ENCODE measurements around the gene ATP10B.

ATP10B gene

DNA sequence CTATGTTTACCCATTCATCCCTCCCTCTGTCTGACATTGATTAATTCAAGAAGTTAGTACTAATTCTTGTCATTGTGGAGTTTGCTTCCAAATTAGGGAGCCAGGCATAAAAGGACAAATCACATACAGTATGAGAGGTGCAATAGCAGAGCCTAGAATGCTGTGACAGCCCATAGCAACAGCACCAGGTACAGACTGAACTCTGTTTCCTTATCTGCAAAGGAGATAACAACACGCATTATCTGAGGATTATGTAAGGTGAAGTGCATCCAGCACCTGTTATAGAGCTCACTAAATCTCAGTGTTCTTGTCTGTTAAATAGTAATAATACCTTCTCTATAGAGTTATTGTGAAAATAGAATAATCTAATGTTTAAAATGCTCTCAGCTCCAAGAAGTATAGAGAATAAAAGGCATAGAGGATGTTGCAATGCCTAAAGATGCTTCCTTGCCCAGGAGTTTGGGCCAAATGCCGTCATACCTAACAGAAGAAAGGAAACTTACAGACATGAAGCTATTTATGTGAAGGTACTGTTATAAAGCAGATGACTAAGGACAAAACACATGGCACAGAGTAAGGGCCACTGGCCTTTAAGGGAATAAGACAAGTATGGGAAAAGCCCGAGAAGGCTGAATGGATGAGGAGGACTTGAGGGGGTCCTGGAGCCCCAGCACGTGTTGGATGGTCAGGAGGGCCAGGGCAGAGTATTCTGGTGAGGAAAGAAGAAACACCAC, 214.5 kb downstream of the ATP10B start:
- DNase-seq (ENCODE audit: low spot score): no peak

GRCh38 chr5:160635663-160636062, 216.3 kb downstream of the ATP10B start:
- no peak for DNase-seq (ENCODE audit: low spot score)

DNA sequence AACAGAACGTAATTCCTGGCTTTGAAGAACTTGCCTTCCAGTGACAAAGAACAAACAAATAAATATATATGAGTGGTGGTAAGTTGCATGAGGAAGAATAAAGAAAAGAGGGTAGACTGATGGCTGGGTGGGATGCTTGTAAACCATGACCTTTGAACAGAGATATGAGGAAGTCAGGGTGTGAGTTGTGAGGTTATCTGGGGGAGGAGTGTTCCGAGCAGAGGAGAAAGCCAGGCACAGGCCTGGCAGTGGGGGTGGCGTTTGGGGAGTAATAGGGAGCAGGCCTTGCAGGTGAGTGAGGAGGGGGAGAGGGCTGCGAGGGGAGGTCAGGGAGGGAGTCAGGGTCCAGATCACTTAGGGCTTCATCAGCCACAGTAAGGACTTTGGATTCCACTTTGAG, 217.0 kb downstream of the ATP10B start:
- no peak for DNase-seq (ENCODE audit: low spot score)

DNA sequence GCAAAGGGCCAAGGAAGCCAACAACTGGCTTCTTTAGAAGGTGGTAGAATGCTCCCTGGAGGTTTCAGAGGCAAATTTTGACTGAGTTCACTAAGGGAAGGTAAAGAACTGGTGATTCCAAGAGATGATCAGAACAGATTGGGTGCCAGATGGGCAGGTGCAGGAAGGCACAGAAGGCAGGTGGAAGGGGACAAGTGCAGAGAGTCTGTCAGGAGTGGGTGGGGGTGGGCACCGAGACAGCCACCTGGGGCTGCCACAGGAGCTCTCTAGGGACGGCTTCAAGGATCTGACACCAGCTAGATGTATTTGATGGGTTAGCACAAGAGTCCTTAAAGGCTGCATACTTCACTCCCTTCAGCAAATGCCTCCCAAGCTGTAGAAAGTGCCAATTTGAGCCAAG, 223.0 kb downstream of the ATP10B start:
- DNase-seq (ENCODE audit: low spot score): no peak

- DNase-seq (ENCODE audit: low spot score): no peak
Observed at GRCh38 chr5:160628619-160628968, 223.4 kb downstream of the ATP10B start.

- DNase-seq (ENCODE audit: low spot score): no peak
Observed at GRCh38 chr5:160627921-160628618, 223.9 kb downstream of the ATP10B start.

- DNase-seq (ENCODE audit: low spot score): no peak
Observed at GRCh38 chr5:160626322-160626721, 225.7 kb downstream of the ATP10B start.

- no peak for DNase-seq (ENCODE audit: low spot score)
Observed at GRCh38 chr5:160621526-160621925, 230.5 kb downstream of the ATP10B start.

GRCh38 chr5:160620401-160620800, 231.6 kb downstream of the ATP10B start:
- DNase-seq (ENCODE audit: low spot score): no peak

GRCh38 chr5:160619381-160619780, 232.6 kb downstream of the ATP10B start:
- no peak for DNase-seq (ENCODE audit: low spot score)

- DNase-seq (ENCODE audit: low spot score): no peak
Observed at GRCh38 chr5:160618286-160618685, 233.7 kb downstream of the ATP10B start.

DNA sequence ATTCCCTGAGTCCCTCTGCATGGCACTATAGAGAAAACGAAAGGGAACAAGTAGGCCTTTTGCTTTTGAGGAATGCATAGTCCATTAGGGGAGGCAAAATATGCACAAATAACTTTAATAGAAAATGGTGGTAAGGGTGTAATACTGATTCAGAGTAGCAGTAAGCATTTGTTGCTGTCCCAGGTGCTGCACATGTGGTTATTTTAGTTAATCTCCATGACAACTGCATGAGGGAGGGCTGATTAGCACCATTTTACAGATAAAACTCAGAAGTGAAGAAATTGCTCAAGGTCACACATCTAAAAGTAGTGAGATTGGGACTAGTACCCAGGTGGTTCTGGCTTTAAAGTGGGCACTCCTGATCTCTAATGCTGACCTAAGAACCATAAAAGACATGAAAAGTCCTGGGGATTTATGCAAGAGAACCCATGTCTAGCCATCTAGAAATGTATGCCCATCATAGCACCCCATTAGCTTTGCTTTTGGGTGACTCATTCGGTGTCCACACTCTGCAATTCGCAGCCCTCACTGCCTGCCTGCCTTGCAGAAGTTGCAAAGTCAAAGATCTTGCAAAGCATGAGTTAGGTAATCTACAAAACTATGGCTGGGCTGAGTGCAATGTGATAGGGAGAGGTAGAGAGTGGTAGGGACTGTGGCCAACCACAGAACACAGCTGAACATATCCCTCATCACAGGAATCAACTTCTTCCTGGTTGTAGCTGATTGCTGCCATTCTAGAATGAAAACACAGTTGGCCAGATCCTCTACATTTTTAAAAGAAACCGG, 235.1 kb downstream of the ATP10B start:
- DNase-seq (ENCODE audit: low spot score): no peak

DNA sequence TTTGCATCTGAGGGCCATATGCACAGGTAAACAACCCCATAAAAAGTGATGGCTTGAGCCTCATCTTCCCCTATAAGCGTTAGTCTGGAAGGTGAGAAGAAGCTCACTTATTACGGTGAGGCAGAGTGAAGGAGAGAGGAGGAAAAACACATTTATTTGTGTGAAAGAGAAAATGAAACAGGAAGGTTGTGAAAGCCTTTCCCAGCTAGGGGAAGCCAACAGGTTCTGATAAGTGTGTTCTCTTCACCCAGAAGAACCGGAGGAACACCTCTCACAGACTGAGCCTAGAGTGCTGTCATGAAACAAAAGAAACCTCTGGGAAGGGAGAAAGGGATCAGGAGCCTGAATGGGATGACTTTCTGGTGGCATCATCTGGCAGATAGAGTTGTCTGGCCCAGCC, 237.9 kb downstream of the ATP10B start:
- no peak for DNase-seq (ENCODE audit: low spot score)

DNA sequence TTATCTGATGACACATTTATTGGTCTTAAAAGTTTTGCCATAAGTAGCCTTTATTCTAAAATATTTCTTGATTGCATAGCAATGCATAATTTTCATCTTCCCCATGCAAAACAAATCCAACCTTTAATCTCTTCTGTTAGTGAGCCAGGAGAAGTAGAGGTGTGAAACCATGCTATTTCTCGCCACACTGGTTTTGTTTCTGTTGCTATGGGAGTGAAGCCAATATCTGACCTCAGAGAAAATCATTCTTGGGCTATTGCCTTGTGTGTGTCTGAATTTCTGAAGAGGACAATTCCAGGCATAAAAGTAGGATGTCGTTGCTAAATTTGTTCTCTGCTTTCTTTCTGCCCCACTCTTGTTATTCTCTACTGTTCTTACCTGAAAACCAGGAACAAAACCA, 246.7 kb downstream of the ATP10B start:
- DNase-seq (ENCODE audit: low spot score): no peak

DNA sequence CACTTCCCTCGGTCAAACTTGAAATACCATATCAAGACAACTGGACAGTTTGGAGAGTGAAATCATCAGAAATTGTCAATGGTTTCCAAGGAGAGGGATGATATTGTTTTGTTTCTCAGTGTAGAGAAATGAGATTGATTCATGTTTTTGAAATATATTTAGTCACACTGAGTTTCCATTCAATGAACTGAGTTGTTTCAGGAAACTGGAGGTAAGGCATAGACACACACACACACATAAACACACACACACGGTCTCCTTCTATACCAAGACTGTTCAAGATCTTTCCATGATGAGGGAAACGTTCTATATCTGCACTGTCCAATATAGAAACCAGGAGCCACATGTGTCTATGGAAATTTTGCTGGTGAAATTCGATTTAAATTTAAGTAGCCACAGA, 247.5 kb downstream of the ATP10B start:
- DNase-seq (ENCODE audit: low spot score): no peak

- no peak for DNase-seq (ENCODE audit: low spot score)
Observed at GRCh38 chr5:160602744-160603143, 249.3 kb downstream of the ATP10B start.

DNA sequence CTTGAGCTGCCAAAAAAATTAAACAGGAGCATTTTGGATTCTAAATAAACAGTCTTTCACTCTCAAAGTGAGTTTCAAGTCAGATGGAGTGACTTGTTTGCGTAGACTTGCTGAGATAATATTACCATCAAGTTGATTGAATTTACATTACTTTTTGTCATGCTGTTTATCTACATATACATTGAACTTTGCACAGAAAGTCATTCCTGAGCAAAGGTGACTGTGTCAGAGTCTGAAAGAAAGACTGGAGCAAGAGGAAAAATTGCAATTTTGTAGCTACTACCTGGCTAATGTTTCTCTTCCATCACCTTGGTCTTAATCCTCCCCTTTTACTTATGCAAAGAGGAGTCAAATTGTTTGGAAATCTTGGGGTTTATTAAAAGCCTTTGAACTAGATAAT, 251.0 kb downstream of the ATP10B start:
- DNase-seq (ENCODE audit: low spot score): no peak

DNA sequence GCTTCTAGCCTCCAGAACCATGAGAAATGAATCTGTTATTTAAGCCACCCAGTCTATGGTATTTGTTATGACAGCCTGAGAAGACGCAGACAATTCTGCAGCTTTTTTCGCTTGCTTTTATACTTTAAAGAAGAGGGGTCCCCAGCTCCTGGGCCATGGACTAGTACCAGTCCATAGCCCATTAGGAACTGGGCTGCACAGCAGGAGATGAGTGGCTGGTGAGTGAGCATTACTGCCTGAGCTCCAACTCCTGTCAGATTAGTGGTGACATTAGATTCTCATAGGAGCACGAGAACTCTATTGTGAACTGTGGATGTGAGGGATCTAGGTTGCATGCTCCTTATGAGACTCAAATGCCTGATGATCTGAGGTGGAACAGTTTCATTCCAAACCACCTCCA, 278.7 kb downstream of the ATP10B start:
- no peak for DNase-seq (ENCODE audit: low spot score)

DNA sequence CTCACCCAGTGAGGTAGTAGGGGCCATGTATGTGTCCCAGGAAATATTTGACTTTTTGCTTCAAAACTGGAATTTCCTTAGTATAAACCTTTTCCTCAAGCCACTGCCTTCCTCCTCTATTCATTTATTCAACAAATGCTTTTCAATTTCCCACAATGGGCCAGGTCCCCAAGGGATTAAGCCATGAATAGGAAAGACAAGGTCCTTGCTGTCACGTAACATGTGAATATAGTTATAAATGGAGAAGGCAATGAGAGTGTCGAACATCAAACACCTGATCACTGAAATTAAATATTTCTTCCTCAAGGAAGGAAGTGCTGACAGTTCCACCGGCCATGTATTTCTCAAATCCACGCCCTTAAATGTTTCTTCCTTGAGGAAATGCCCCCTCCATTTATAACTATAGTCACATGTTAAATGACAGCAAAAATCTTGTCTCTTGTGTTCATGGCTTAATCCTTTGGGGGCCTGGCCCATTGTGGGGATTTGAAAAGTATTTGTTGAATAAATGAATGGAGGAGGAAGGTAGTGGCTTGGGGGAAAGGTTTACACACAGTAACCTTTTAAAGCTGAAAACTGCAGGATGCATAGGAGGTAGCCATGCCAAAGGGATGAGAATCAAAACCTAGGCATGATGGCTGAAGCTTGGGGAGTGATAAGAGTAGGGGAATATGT, 284.8 kb downstream of the ATP10B start:
- DNase-seq (ENCODE audit: low spot score): no peak

GRCh38 chr5:160565376-160565775, 286.6 kb downstream of the ATP10B start:
- no peak for DNase-seq (ENCODE audit: low spot score)

DNA sequence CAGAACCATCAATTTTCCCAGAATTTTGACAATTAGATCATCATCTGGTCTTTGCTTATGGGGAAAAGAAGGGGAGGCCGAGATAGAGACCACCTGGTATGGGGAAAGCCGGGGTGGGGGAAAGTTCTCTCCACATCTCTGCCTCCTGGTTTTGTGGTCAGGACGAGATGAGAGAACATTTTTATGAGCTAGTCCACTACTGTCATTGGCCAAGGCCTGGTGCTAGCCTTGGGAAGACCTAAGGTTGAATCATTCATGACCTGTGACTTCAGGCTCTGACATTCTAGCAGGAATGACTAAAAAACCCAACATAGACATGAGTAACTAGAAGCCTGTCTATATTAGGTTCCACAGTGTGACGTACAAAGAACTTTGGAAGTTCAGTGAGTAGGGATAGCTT, 295.2 kb downstream of the ATP10B start:
- DNase-seq (ENCODE audit: low spot score): no peak

GRCh38 chr5:160555971-160556631, 295.9 kb downstream of the ATP10B start:
- DNase-seq (ENCODE audit: low spot score): no peak

Measured in activated CD4-positive, alpha-beta T cell treated with anti-CD3 and anti-CD28 coated beads, Interleukin-2, Interleukin-4, amounts not matched to agents 100 ng/mL and 50 ng/mL, durations not matched to agents 16 hours and 8 hours (primary cell).